ENCODE data around the gene AMN1.
"Not testable (repeated sequence)": the region's sequence is repeated elsewhere in the genome, so short reads cannot be mapped to it uniquely, and the experiment has no call there.

AMN1 gene

DNA sequence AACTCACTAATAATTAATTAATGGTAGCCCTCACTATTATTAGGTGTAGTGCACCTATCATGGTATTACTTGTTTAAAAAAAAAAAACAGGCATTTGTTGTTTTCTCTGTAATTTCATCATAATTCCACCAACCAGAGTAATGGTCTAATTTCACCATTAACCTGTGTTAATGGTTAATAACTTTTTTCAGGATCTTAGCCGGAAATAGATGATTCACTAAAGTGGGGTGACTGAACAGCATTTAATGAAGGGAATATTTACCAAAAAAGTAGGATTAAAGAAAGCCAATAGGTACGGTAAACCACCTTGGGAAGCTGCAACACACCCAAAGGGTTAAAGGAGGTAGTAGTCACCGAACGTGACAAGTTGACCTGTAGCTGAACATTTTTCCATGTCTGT, 56.3 kb downstream of the AMN1 start:
- DNase-seq, result no peak

DNA sequence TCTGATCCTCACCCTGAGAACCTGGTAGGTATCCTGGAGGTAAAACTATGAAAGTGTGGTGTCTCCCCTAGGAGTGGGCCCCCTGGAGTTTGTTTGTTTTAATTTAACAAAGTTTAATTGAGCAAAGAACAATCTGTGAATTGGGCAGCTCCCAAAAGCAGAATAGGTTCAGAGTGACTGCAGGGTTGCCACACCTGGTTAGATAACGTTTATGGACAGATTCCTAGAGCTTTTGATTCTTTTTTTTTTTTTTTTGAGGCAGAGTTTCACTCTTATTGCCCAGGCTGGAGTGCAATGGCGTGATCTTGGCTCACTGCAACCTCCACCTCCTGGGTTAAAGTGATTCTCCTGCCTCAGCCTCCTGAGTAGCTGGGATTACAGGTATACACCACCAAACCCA, 59.2 kb downstream of the AMN1 start:
- DNase-seq, result not testable (repeated sequence)

GRCh38 chr12:31669020-31669419, 59.8 kb downstream of the AMN1 start:
- DNase-seq, result no peak

DNA sequence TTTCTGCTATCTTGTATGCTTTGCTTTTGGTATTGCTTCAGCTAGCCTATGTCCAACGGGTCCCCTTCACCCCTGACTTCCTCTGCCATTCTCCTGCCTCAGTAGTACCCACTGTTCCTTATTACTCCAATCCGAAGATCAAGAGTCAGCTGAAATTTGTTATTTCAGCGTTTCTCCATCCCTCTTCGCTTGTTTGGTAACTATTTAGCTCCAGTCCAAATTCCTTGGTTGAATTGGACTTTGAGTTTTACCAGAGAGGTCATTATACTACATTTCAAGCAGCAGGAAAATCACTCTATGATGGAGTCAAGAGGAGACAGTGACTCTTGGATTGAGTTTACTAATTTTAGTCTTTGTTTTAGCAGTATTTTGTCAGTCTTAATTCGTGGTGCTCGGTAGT, 64.8 kb downstream of the AMN1 start:
- DNase-seq, result no peak

DNA sequence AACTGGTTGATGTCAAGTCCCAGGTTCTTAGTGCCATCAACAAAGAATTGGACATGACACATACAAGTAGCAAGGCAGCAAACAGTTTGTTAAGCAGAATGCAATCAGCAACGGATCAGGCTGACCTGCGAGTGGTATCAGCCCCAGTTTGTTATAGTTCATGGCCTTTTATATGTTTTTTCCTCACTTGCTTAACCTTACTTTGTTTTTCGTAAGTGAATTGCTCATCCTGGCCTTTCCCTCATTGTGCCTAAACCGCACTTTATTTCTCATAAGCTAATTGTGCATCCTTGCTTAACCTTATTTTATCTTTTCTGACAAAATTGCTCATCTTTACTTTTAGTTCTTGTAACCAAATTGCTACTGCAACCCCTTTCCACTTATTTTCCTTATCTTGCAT, 65.2 kb downstream of the AMN1 start:
- no peak for DNase-seq

DNA sequence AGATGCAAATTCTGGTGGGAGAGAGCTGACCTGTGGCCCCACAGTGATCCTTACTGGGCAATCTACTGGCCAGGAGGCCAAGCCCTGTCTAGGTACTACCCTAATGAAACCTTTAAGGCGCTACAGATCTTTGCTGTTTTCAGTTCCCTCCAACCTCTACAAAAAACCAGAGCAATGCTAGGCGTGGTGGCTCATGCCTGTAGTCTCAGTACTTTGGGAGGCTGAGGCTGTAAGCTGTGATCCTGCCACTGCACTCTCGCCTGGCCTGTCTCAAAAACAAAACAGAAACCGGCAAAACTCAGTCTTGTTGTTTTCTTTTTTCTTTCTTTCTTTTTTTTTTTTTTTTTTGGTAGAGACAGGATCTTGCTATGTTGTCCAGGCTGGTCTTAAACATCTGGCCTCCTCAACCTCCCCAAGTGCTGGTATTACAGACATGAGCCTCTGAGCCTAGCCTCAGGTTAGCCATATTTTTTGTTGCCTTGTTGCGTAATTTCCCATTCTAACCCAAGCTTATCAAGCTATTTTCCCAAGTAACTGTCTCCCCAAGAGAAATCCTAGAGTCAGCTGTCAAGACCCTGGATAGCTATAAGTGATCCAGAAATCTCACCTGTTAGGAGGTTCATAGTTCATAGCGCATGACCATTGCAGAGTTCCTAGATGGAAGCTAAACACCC, 66.5 kb downstream of the AMN1 start:
- DNase-seq, result no peak

- DNase-seq, result peak; percentile 90 to 94
These were observed 69.5 kb downstream of the AMN1 start, which contains the start of gene ETFBKMT for GRCh38 chr12:31659087-31659942. Gene ETFBKMT (plus strand): TSS chr12:31659688. CDS start chr12:31661954, 2,266 bp downstream.

- DNase-seq, result no peak
These were observed 70.2 kb downstream of the AMN1 start for GRCh38 chr12:31658471-31659086.

DNA sequence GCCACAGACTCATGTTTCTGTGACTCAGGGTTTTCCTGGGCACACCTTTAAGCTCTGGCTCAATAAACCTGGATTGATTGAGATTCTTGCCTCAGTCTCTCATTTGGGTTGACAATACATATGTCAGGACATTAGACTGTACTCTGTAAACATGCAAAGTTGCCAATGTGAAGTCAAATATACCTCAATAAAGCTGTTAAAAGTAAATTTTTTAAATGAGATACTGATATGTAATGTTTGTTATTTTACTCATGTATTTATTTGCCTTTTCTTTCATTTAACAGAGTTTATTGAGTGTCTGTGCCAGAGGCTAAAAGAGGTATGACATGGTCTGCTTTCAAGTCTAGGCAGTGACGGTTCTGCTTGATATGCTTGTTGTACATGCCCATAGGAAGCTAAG, 73.0 kb downstream of the AMN1 start:
- DNase-seq, result no peak

GRCh38 chr12:31655208-31655607, 73.6 kb downstream of the AMN1 start:
- no peak for DNase-seq

DNA sequence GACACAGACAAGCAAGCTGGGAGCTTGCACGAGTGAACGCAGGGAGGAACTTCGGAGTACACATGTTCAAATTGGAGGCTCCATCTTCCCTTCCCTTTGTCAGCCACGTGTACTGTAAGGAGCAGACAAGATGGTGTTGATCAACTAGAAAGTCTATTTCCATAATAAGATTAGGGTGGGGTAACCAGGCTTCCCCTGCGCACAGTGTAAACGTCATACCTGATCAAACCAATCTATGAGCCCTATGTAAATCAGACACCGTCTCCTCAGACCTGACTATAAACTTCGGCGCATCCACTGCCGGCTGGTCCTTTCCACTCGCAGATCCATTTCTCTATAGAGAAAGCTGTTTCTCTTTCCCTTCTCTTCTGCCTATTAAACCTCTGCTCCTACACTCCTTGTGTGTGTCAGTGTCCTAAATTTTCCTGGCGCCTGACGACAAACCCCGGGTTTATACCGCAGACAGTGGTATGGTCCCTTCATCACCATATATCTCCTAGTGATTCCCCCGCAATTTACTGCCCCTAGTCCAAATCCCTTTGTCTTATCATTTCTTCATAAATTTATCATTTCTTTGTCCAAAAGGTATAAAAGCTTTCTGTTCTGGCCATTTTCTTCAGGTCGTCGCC, 76.8 kb downstream of the AMN1 start:
- no peak for DNase-seq

- DNase-seq, result no peak
These were observed 77.9 kb downstream of the AMN1 start for GRCh38 chr12:31650918-31651317.

GRCh38 chr12:31647086-31647491, 81.7 kb downstream of the AMN1 start:
- DNase-seq, result no peak

DNA sequence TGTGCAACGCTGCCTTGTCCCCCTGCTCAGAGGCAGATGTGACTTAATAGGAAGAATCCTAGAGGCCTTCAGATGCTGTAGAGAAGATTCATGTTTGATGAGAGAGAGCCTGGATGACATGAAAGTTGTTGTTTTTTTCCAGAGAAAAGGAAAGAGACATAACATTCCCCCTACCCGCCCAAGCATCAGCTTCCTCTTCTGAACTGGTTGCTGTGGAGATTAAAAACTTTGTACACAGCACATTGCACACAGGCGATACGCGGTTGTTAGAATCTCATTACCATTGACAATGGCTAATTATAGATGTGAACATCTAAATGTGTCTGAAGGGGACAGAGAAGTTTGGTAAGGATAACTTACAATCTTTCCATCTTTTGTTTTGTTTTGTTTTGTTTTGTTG, 82.9 kb downstream of the AMN1 start:
- DNase-seq, result no peak

- DNase-seq, result no peak
These were observed 84.3 kb downstream of the AMN1 start for GRCh38 chr12:31644536-31644935.

- DNase-seq, result no peak
These were observed 87.2 kb downstream of the AMN1 start for GRCh38 chr12:31641509-31642090.

DNA sequence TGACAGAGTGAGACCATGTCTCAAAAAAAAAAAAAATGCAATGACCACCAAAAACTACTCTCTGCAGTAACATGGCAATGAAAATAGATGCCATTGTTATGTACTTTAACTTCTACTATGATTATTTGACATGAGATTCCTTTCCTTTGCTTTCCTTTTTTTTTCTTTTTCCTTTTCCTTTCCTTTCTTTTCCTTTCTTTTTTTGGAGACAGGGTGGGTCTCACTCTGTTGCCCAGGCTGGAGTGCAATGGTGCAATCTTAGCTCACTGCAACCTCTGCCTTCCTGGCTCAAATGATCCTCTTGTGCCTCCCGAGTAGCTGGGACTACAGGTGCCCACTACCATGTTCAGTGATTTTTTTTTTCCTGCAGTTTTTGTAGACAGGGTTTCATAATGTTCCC, 94.2 kb downstream of the AMN1 start:
- no peak for DNase-seq

DNA sequence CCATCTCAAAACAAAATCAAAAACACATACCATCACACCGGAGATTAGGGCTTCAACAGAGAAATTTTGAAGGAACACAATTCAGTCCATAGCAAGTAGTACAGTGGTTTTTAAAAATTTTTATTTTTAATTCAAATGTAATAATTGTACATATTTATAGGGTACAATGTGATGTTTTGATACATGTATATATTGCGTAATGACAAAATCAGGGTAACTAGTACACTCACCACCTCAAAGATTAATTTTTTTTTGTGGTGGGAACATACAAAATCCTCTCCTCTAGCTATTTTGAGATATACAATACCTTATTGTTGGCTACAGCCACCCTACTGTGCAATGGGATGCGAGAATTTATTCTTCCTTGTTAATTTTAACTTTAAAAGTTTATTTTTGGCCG, 95.4 kb downstream of the AMN1 start:
- no peak for DNase-seq

GRCh38 chr12:31631809-31632208, 97.0 kb downstream of the AMN1 start:
- no peak for DNase-seq

GRCh38 chr12:31631023-31631724, 97.6 kb downstream of the AMN1 start:
- no peak for DNase-seq

DNA sequence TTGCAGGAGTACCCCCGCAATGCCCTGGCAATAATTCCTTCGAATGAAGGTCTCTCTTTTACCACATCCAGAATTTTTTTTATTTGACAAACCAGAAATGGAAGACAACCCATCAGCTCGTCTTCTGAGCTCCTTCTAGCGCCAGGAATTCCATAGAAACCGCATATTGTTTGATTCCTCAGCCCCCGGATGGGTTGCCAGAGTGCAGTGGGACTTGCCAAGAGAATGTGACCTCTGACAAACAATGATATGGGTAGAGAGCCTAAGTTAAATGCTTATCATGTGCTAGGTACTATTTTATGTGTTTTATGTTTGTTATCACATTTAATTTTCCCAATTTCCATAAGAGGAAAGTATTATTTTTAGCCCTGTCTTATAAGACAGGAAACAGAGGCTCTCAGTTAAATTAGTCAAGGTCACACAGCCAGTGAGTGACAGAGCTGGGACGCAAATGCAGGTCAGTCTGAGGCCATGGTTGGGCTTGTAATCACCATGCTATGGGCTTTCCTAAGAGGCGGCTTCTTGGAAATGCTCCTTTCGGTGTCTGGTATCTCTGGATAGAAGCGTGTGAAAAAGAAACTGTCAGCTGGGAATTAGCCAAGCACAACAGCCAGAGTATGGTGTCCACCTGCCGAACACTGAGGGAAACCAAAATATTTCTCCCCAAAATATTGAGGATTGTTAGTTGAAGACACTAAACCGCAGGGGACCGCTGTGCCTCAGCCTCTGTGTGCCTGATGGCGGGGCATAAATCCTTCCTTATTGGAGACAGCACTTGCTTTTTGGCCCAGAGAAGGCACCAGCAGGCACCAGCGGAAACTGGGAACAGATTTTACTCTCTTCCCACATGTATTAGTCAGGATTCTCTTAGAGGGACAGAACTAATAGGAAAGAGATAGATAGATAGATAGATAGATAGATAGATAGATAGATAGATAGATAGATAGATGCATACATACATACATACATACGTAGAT, 98.8 kb downstream of the AMN1 start:
- no peak for DNase-seq
